OCI-LY7 (cell line): Measurements from ENCODE around the gene IL12RB2. TPM values are rescaled to one million over a fixed set of nuclear protein-coding genes. Genes with fewer than 3 reads are reported as not detected.

Experiments
- BruUV-seq: library from RNA; stranded (reverse); fragments of 400-500 nt; replicated peaks from 2 replicates; lab custom pipeline; 2021; lab: Mats Ljungman, UMichigan
- CTCF ChIA-PET: fragments of 300-600 bp; sonication (Branson Sonifier 250); formaldehyde crosslinking; loops from one replicate; lab custom pipeline; 2022; ENCODE audit warnings: antibody characterized with exemption; ENCODE audit not compliant: unreplicated experiment; lab: Charles Lee
- POLR2A ChIA-PET: fragments of 300-600 bp; sonication (Branson Sonifier 250); formaldehyde crosslinking; loops from one replicate; lab custom pipeline; 2022; ENCODE audit warnings: antibody characterized with exemption; lab: Charles Lee
- DNase-seq: peaks from one replicate; pipeline ENCODE4 v3.0.0-alpha.2; 2015; ENCODE audit warnings: low spot score
- H2AFZ ChIP-seq: fragments of 200-600 bp; sonication (generic), shearing (Covaris generic); 2 replicates; pipeline ENCODE4 v1.6.1; 2014; ENCODE audit warnings: mild to moderate bottlenecking, antibody characterized with exemption, low read length, moderate library complexity
- H3K27ac ChIP-seq: fragments of 200-600 bp; sonication (generic); 2 replicates; pipeline ENCODE4 v1.5.1; 2014; ENCODE audit warnings: mixed run types, low read depth, mild to moderate bottlenecking, moderate library complexity, low read length, inconsistent platforms; ENCODE audit not compliant: poor library complexity, severe bottlenecking
- H3K36me3 ChIP-seq: fragments of 200-600 bp; sonication (generic); 2 replicates; pipeline ENCODE4 v1.6.1; 2014; ENCODE audit warnings: mild to moderate bottlenecking, antibody characterized with exemption, low read length, moderate library complexity, mixed read lengths; ENCODE audit not compliant: insufficient read depth
- H3K4me1 ChIP-seq: fragments of 200-600 bp; sonication (generic); 2 replicates; pipeline ENCODE4 v1.5.1; 2014; ENCODE audit warnings: mild to moderate bottlenecking, low read length; ENCODE audit not compliant: insufficient read depth, poor library complexity, severe bottlenecking
- H3K4me2 ChIP-seq: fragments of 200-600 bp; sonication (generic); 2 replicates; pipeline ENCODE4 v1.6.1; 2014; ENCODE audit warnings: mild to moderate bottlenecking, low read length
- H3K4me3 ChIP-seq: fragments of 200-600 bp; sonication (generic); 2 replicates; pipeline ENCODE4 v1.5.1; 2014; ENCODE audit warnings: mild to moderate bottlenecking, low read depth, low read length; ENCODE audit not compliant: poor library complexity, severe bottlenecking
- H3K79me2 ChIP-seq: fragments of 200-600 bp; sonication (generic); 2 replicates; pipeline ENCODE4 v1.6.1; 2016; ENCODE audit warnings: low read depth, mild to moderate bottlenecking, low read length, moderate library complexity, mixed read lengths; ENCODE audit not compliant: insufficient read depth
- H3K9me2 ChIP-seq: fragments of 200-600 bp; sonication (generic); 2 replicates; pipeline ENCODE4 v1.6.1; 2016; ENCODE audit warnings: mild to moderate bottlenecking, low read length, mixed read lengths; ENCODE audit not compliant: insufficient read depth
- H3K9me3 ChIP-seq: fragments of 200-600 bp; sonication (generic); 2 replicates; pipeline ENCODE4 v1.6.1; 2014; ENCODE audit warnings: mild to moderate bottlenecking, mixed run types, low read length, mixed read lengths
- H4K20me1 ChIP-seq: fragments of 200-600 bp; sonication (generic); 2 replicates; pipeline ENCODE4 v1.6.1; 2014; ENCODE audit warnings: mild to moderate bottlenecking, antibody characterized with exemption, low read length, moderate library complexity, mixed read lengths; ENCODE audit not compliant: insufficient read depth
- CTCF ChIP-seq: fragments of 200-600 bp; sonication (generic); conservative IDR thresholded peaks from 2 replicates; pipeline ENCODE4 v1.5.1; 2014; ENCODE audit warnings: mild to moderate bottlenecking, antibody characterized with exemption, low read length, moderate library complexity, mixed read lengths
- EZH2phosphoT487 ChIP-seq: fragments of 200-600 bp; sonication (generic); IDR thresholded peaks from 2 replicates; pipeline ENCODE4 v1.6.1; 2018; ENCODE audit warnings: low read depth, borderline replicate concordance, mild to moderate bottlenecking, mixed run types, antibody characterized with exemption, low read length, moderate library complexity, mixed read lengths
- intact Hi-C: fragments of 100-400 bp; cut with micrococcal nuclease; formaldehyde crosslinking; loops from one replicate; pipeline ENCODE4 v1.10.0; 2022; ENCODE audit not compliant: unreplicated experiment
- total RNA-seq, 2 experiments: library from RNA; depleted of rRNA in 1 of 2; stranded (reverse); fragments of >200 nt in 1 of 2; shearing (Covaris generic) in 1 of 2; gene quantifications; 2 replicates each; pipeline ENCODE4 v1.2.3, GENCODE V29; 2014 to 2022

IL12RB2 gene
- total RNA-seq, 2 experiments from 2014 or later = not detected

DNA sequence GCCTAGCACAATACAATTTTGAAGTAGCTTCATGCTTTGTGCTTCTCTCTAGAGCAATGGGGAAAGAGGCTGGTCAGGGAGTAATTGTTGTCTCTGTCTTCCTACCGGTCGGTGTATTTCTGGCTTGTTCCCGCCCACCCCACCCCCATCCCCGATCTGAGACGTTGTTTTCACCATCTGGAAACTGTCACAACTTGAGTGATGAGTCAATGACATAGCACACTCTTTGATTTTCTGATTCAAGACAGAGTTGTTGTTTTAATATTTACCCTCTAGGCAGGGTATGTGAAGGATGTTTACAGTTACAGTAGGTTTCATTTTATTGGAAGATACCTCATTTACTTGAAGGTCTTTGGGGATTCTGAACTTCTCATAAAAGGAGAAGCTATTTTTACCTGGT is 7.0 kb downstream of the IL12RB2 start:
- CTCF ChIA-PET = no interaction called here
- intact Hi-C loops = no loop called here

DNA sequence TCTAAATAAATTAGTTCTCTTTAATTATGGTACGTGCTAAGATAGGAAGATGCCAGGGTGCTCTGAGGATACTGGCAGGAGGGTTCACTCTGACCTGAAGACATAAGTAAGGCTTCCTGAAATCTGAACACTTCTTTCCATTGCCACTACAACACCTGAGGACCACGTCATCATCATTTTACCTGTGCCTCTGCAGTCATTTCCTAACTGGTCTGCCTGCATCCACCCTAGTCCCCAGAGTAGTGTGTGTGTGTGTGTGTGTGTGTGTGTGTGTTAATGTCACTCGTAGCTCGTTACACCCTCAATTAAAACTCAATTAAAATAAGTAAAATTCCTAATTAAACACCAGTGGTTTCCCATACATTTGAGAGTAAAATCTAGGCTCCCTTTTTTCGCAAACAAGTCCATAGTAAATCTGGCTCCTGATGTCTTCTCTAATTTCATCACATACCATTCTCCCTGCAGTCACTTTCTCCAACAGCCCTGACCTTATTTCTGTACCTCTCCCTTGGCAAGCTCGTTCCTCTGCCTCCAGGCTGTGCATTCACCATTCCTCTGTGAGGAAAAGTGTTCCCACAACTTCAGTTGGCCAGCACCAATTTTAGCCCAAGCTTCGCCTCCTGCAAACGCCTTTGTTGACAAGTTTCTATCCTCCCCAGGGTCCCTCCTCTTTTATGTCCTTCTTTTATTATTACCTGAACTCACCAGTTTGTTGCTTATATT is 8.7 kb downstream of the IL12RB2 start:
- Histone ChIP-seq H3K4me3 (no peak overlapping the region), H3K36me3 (no peaks in the 10 kb centered on the region), H3K27ac (no peak overlapping the region), H3K9me3 (no peaks in the 10 kb centered on the region), H4K20me1 (no peaks in the 10 kb centered on the region), H2AFZ (no peak overlapping the region), H3K79me2 (no peaks in the 10 kb centered on the region), H3K4me2 (no peak overlapping the region), H3K4me1 (no peaks in the 10 kb centered on the region), H3K9me2 (no peaks in the 10 kb centered on the region)
- DNase-seq = no peak
- no TSS peak for BruUV-seq
- intact Hi-C loops = no loop called here
- ChIA-PET POLR2A (interaction anchor here (0.5 to 0.8 kb wide), 3 partner anchors 14 to 1980 kb away, joined by 3 read pairs; no protein-coding TSS in a partner anchor), CTCF (interaction anchor here (0.6 kb wide), 1 partner anchor 171 kb away, joined by 3 read pairs; no protein-coding TSS in a partner anchor)
- no peak for TF ChIP-seq CTCF
- no peak for TF ChIP-seq EZH2phosphoT487

More for the DNA sequence above, 7.0 kb downstream of the IL12RB2 start:
- no peaks in the 10 kb centered on the region for H3K9me3 ChIP-seq
- H3K4me2 ChIP-seq = no peak overlapping the region
- BruUV-seq = no TSS peak
- H3K4me1 ChIP-seq = no peaks in the 10 kb centered on the region
- no peaks in the 10 kb centered on the region for H4K20me1 ChIP-seq
- no peak overlapping the region for H3K4me3 ChIP-seq
- no peaks in the 10 kb centered on the region for H3K36me3 ChIP-seq
- POLR2A ChIA-PET = no interaction called here
- H3K27ac ChIP-seq = no peak overlapping the region
- no peak overlapping the region for H2AFZ ChIP-seq
- H3K79me2 ChIP-seq = no peaks in the 10 kb centered on the region
- no peaks in the 10 kb centered on the region for H3K9me2 ChIP-seq
- no peak for DNase-seq
- TF ChIP-seq CTCF (no peak), EZH2phosphoT487 (no peak)

- no peaks in the 10 kb centered on the region for H3K4me1 ChIP-seq
- H3K36me3 ChIP-seq = no peaks in the 10 kb centered on the region
- ChIA-PET POLR2A (interaction anchor here (0.5 to 0.8 kb wide), 3 partner anchors 15 to 1979 kb away, joined by 3 read pairs; no protein-coding TSS in a partner anchor), CTCF (interaction anchor here (0.6 kb wide), 1 partner anchor 170 kb away, joined by 3 read pairs; no protein-coding TSS in a partner anchor)
- no peak overlapping the region for H3K4me2 ChIP-seq
- no peak overlapping the region for H3K27ac ChIP-seq
- no peak for DNase-seq
- TF ChIP-seq EZH2phosphoT487 (no peak), CTCF (no peak)
- BruUV-seq = no TSS peak
- no peaks in the 10 kb centered on the region for H3K79me2 ChIP-seq
- no peaks in the 10 kb centered on the region for H3K9me3 ChIP-seq
- H4K20me1 ChIP-seq = no peaks in the 10 kb centered on the region
- H2AFZ ChIP-seq = no peak overlapping the region
- H3K4me3 ChIP-seq = no peak overlapping the region
- intact Hi-C loops = no loop called here
- no peaks in the 10 kb centered on the region for H3K9me2 ChIP-seq
These were observed 9.2 kb downstream of the IL12RB2 start for GRCh38 chr1:67316918-67317317.
